Osteocyte (in vitro differentiated cells): ENCODE results near the gene UBR2. TPM values are rescaled to one million over a fixed set of nuclear protein-coding genes. Genes with fewer than 3 reads are reported as not detected.
"Not testable (repeated sequence)": the region's sequence is repeated elsewhere in the genome, so short reads cannot be mapped to it uniquely, and the experiment has no call there.

Source experiments
- DNase-seq: peaks from one replicate; pipeline ENCODE4 v3.0.0; 2021; ENCODE audit warnings: mixed read lengths; ENCODE audit not compliant: unreplicated experiment; ENCODE audit errors: extremely low spot score
- H3K27ac Mint-ChIP-seq: one replicate; pipeline ENCODE4 v1.8.0; 2021; ENCODE audit warnings: mild to moderate bottlenecking, mixed read lengths; ENCODE audit not compliant: unreplicated experiment
- H3K27me3 Mint-ChIP-seq: one replicate; pipeline ENCODE4 v1.8.0; 2021; ENCODE audit warnings: mixed read lengths; ENCODE audit not compliant: unreplicated experiment
- H3K36me3 Mint-ChIP-seq: one replicate; pipeline ENCODE4 v1.8.0; 2021; ENCODE audit warnings: mixed read lengths; ENCODE audit not compliant: unreplicated experiment
- H3K4me1 Mint-ChIP-seq: one replicate; pipeline ENCODE4 v1.8.0; 2021; ENCODE audit warnings: mixed read lengths; ENCODE audit not compliant: unreplicated experiment
- H3K4me3 Mint-ChIP-seq: one replicate; pipeline ENCODE4 v1.8.0; 2021; ENCODE audit warnings: mild to moderate bottlenecking, moderate library complexity, mixed read lengths; ENCODE audit not compliant: unreplicated experiment
- H3K9me3 Mint-ChIP-seq: one replicate; pipeline ENCODE4 v1.8.0; 2021; ENCODE audit warnings: mixed read lengths; ENCODE audit not compliant: unreplicated experiment
- total RNA-seq: library from RNA; stranded (reverse); gene quantifications from 2 replicates; pipeline ENCODE4 v1.2.1, GENCODE V29; 2021
- TF ChIP-seq, protein P1 (sequence below): fragments of 200-600 bp; sonication (generic); IDR thresholded peaks from 2 replicates; pipeline ENCODE4 v1.5.0; 2021; ENCODE audit warnings: antibody characterized with exemption, mild to moderate bottlenecking, moderate library complexity

Gene UBR2
- total RNA-seq, 1 donor from 2014 or later: 29.3 TPM

DNA sequence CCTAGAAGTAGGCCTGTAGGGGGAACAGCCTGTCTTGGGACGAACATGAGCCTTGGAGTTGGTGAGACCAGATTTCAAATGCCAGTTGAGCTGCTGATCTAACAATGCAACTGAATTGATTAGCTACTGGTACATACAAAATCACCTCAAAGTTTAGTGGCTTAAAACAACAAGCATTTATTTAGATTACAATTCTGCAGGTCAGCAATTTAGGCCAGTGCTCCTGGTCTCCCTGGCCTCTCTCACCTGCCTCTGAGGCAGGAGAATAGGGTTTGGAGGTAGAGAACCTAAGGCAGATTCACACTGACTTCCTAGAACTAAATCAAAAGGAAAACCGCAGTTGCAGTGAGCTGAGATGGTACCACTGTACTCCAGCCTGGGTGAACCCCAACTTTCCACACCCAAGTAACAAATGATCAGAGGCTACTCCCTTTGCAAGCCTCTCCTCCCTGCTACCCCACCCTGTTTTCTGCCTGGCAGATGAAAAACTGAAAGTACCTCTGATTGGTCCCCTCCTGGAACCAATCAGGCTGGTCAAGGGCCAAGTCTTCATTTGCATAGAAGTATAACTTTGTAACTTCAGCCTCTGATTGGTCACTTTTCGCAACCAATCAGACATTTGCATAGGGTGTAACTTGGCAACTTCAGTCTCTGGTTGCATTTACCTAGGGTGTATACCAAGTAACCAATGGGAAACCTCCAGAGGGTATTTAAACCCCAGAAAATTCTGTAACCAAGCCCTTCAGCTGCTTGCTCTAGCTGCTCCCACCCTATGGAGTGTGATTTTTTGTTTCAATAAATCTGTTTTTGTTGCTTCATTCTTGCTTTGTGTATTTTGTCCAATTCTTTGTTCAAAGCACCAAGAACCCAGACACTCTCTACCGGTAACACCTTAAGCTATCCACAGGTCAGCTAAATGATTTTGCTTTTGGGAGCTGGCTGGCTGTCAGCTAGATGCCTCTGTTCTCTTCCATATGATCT, 8.1 kb upstream of the UBR2 start:
- H3K27ac Mint-ChIP-seq: no peak overlapping the region
- H3K36me3 Mint-ChIP-seq: no peaks in the 10 kb centered on the region
- no peaks in the 10 kb centered on the region for H3K4me1 Mint-ChIP-seq
- TF ChIP-seq, protein P1, sequence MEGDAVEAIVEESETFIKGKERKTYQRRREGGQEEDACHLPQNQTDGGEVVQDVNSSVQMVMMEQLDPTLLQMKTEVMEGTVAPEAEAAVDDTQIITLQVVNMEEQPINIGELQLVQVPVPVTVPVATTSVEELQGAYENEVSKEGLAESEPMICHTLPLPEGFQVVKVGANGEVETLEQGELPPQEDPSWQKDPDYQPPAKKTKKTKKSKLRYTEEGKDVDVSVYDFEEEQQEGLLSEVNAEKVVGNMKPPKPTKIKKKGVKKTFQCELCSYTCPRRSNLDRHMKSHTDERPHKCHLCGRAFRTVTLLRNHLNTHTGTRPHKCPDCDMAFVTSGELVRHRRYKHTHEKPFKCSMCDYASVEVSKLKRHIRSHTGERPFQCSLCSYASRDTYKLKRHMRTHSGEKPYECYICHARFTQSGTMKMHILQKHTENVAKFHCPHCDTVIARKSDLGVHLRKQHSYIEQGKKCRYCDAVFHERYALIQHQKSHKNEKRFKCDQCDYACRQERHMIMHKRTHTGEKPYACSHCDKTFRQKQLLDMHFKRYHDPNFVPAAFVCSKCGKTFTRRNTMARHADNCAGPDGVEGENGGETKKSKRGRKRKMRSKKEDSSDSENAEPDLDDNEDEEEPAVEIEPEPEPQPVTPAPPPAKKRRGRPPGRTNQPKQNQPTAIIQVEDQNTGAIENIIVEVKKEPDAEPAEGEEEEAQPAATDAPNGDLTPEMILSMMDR: no peak
- H3K4me3 Mint-ChIP-seq: no peak overlapping the region
- no peak for DNase-seq
- no peaks in the 10 kb centered on the region for H3K9me3 Mint-ChIP-seq
- peaks cover 3% of the 10 kb centered on the region for H3K27me3 Mint-ChIP-seq

DNA sequence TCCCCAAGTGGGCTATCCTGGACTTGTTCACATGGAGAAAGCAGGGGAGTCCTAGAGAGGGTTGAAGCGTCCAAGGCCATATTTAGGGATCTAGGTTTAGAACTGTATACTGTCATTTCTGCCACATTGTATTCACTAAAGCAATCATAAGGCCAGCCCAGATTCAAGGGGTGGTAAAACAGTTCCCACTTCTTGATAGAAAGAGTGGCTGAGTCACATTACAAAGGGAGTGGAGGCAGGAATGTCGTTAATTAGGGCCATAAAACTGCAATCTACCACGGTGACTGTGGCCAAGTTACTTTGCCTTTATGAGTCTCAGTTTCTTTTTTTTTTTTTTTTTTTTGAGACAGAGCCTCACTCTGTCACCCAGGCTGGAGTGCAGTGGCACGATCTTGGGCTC, 7.4 kb upstream of the UBR2 start:
- no peaks in the 10 kb centered on the region for H3K4me1 Mint-ChIP-seq
- H3K27me3 Mint-ChIP-seq: peaks cover 6% of the 10 kb centered on the region
- TF ChIP-seq, protein P1: no peak
- H3K36me3 Mint-ChIP-seq: no peaks in the 10 kb centered on the region
- H3K27ac Mint-ChIP-seq: no peak overlapping the region
- no peak overlapping the region for H3K4me3 Mint-ChIP-seq
- H3K9me3 Mint-ChIP-seq: no peaks in the 10 kb centered on the region
- no peak for DNase-seq

DNA sequence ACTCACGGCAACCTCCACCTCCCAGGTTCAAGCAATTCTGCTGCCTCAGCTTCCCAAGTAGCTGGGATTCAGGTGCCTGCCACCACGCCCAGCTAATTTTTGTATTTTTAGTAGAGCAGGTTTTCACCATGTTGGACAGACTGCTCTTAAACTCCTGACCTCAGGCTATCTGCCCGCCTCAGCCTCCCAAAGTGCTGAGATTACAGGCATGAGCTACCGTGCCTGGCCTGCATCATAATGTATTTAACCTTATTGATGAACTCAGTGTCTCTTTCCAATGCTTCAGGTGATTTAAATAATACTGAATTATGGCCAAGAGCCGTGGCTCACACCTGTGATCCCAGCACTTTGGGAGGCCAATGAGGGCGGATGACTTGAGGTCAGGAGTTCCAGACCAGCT, 4.6 kb upstream of the UBR2 start:
- not testable (repeated sequence) for DNase-seq, H3K9me3 Mint-ChIP-seq, H3K4me1 Mint-ChIP-seq, H3K27me3 Mint-ChIP-seq, H3K27ac Mint-ChIP-seq, H3K36me3 Mint-ChIP-seq, H3K4me3 Mint-ChIP-seq

DNA sequence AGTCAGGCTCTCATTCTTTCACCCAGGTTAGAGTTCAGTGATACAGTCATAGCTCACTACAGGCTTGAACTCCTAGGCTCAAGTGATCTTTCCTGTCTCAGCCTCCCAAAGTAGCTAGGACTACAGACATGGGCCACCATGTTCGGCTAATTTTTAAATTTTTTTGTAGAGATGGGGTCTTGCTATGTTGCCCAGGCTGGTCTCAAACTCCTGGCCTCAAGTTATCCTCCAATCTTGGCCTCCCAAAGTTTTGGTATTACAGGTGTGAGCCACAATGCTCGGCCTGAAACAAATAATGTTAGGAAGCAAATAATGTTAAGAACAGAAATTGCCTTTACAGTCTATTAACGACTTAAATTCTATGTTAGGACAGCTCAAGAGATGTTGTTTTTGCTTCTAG, 1.8 kb upstream of the UBR2 start:
- Mint-ChIP-seq H3K9me3 (no peaks in the 10 kb centered on the region), H3K27me3 (peaks cover 6% of the 10 kb centered on the region), H3K27ac (no peak overlapping the region), H3K4me3 (no peak overlapping the region), H3K36me3 (peaks cover 7% of the 10 kb centered on the region), H3K4me1 (peaks cover 19% of the 10 kb centered on the region)
- TF ChIP-seq, protein P1: no peak
- DNase-seq: no peak

DNA sequence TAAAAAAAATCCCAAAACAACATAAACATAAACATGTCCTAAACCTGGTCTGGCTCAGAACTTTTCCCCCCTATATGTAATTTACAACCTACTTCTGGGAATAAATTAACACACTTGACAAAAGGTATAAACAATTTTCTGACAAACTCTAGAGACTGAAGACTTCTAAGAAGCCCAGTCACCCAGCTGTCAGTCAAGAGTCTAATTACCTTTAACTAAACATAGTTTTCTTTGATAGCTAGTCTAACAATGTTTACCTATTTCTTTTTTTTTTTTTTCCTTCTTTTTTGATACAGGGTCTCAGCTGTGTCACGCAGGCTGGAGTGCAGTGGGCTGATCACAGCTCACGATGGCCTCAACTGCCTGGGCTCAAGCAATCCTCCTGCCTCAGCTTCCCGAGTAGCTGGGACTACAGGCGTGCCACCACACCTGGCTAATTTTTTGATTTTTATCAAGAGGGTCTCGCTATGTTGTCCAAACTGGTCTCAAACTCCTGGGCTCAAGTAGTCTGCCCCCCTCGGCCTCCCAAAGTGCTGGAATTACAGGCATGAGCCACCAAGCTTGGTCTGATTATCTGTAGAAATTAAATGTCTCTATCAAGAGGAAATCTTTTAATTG, 932 bp upstream of the UBR2 start:
- Mint-ChIP-seq H3K27me3 (peaks cover 6% of the 10 kb centered on the region), H3K4me3 (peak overlapping the region; percentile 98), H3K27ac (no peak overlapping the region), H3K36me3 (peaks cover 11% of the 10 kb centered on the region), H3K9me3 (no peaks in the 10 kb centered on the region), H3K4me1 (peaks cover 22% of the 10 kb centered on the region)
- TF ChIP-seq, protein P1: no peak
- DNase-seq: no peak
